Body of pancreas (tissue), 4 donors: ENCODE data around the gene BSND.

Source experiments
- CTCF ChIP-seq, 7 experiments: fragments of 450-650 bp in 4 of 7; fragments of 200-600 bp in 3 of 7; sonication (generic) in 3 of 7; IDR thresholded peaks; one replicate each; pipeline ENCODE4 v1.5.1; 2016 to 2019; ENCODE audit warnings: antibody characterized with exemption in 7 of 7
- POLR2A ChIP-seq, 3 donors: fragments of 450-650 bp; IDR thresholded peaks; one replicate each; pipeline ENCODE4 v1.6.1; 2016; ENCODE audit warnings: antibody characterized with exemption in 3 of 3, mild to moderate bottlenecking in 2 of 3

DNA sequence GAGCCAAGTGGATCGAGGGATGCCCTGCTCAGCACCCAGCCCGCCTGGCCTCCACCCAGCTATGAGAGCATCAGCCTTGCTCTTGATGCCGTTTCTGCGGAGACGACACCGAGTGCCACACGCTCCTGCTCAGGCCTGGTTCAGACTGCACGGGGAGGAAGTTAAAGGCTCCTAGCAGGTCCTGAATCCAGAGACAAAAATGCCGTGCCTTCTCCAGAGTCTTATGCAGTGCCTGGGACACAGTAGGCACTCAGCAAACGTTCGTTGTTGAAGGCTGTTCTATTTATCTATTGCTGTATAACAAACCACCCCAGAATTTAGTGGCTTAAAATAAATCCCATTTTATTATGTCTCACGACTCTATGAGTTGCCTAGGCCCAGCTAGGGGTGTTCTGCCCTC lies 6.8 kb upstream of the BSND start:
- TF ChIP-seq CTCF (IDR thresholded peaks at IDR 0.05): no peak
- TF ChIP-seq POLR2A (IDR thresholded peaks at IDR 0.05): no peak
